ENCODE results near the gene PLEKHA6.

PLEKHA6 gene

GRCh38 chr1:204286831-204287421 lies 72.8 kb downstream of the PLEKHA6 start:
- peak in 32 of 58 donors; percentile 25 to 87 (median 48) for DNase-seq

GRCh38 chr1:204286315-204286714 lies 73.4 kb downstream of the PLEKHA6 start:
- DNase-seq: no peak

GRCh38 chr1:204285436-204286305 lies 74.1 kb downstream of the PLEKHA6 start:
- DNase-seq: no peak

GRCh38 chr1:204284929-204285328 lies 74.8 kb downstream of the PLEKHA6 start:
- no peak for DNase-seq

- no peak for DNase-seq
Observed at GRCh38 chr1:204283711-204284651, 75.7 kb downstream of the PLEKHA6 start.

GRCh38 chr1:204282761-204283221 lies 76.9 kb downstream of the PLEKHA6 start:
- DNase-seq: peak in 26 of 58 donors; percentile 26 to 82 (median 51)

GRCh38 chr1:204280099-204280961 lies 79.4 kb downstream of the PLEKHA6 start:
- peak in 2 of 58 donors; percentile 24 to 27 for DNase-seq

- peak in 1 of 58 donors; percentile 30 for DNase-seq
Observed at GRCh38 chr1:204278958-204279357, 80.8 kb downstream of the PLEKHA6 start.

- no peak for DNase-seq
Observed at GRCh38 chr1:204278251-204278650, 81.5 kb downstream of the PLEKHA6 start.

- no peak for DNase-seq
Observed at GRCh38 chr1:204277563-204278219, 82.0 kb downstream of the PLEKHA6 start.

GRCh38 chr1:204275695-204276370 lies 83.9 kb downstream of the PLEKHA6 start:
- DNase-seq: peak in 7 of 58 donors; percentile 25 to 52 (median 34)

- DNase-seq: no peak
Observed at GRCh38 chr1:204274446-204274845, 85.3 kb downstream of the PLEKHA6 start.

GRCh38 chr1:204272505-204272904 lies 87.2 kb downstream of the PLEKHA6 start:
- DNase-seq: no peak

- no peak for DNase-seq
Observed at GRCh38 chr1:204271970-204272369, 87.8 kb downstream of the PLEKHA6 start.

- no peak for DNase-seq
Observed at GRCh38 chr1:204268101-204268500, 91.6 kb downstream of the PLEKHA6 start.

- DNase-seq: peak in 46 of 58 donors; percentile 29 to 92 (median 63)
Observed at GRCh38 chr1:204267191-204267601, 92.5 kb downstream of the PLEKHA6 start.

- DNase-seq: no peak
Observed at GRCh38 chr1:204266504-204267034, 93.2 kb downstream of the PLEKHA6 start.

- peak in 2 of 58 donors; percentile 25 to 30 for DNase-seq
Observed at GRCh38 chr1:204265665-204266064, 94.1 kb downstream of the PLEKHA6 start.

- DNase-seq: no peak
Observed at GRCh38 chr1:204264805-204265204, 94.9 kb downstream of the PLEKHA6 start.

All from anterior cingulate cortex (tissue), 58 donors.